ENCODE data around the gene POLR3G. TPM values are rescaled to one million over a fixed set of nuclear protein-coding genes. Genes with fewer than 3 reads are reported as not detected.

Gene POLR3G
- total and polyA plus RNA-seq, 11 donors, result 0.30 to 1.6 (median 0.62) TPM

DNA sequence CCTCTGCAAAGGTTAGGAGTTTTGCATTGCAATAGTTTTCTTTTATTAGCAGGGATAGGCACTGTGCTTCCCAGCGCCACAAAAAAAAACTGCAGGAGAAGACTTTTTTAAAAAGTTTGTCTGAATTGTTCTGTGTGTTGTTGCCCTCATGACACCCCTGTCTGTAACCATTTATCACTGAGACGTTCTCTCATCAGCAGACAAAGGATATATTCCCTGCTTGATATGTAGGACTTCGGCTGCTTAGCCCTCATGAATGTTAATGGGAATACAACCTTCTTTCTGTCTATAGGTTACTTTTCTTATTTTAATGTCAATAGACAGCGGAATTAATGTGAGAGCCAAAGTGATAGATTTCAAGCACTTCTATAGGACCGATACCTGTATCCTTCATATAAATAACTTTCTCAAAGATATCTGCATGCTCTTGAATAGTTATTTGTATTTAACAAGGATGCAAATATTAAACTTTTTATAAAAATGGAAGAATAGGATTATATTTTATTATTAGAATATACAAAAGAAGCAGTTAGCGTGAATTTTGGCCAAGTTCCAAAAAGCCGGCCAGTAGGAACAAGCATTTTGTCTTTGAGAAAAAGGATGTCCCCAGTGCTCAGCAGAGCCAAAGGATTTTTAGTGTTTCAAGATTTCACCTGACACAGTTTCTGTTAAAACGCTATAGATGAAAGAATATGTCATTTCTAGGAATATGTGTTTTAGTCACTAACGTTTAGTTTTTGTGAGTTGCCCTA lies 56.2 kb downstream of the POLR3G start:
- WGBS, 4 donors, result 51 to 56% (median 54%) methylated on average over 9 of the region's 9 CpGs
- H3K9me3 ChIP-seq, result no peaks in the 10 kb centered on the region
- H3K36me3 ChIP-seq, result no peaks in the 10 kb centered on the region
- peaks cover 0 to 17% (median 0%) of the 10 kb centered on the region in 9 donors for H3K27me3 ChIP-seq
- TF ChIP-seq, protein P1, sequence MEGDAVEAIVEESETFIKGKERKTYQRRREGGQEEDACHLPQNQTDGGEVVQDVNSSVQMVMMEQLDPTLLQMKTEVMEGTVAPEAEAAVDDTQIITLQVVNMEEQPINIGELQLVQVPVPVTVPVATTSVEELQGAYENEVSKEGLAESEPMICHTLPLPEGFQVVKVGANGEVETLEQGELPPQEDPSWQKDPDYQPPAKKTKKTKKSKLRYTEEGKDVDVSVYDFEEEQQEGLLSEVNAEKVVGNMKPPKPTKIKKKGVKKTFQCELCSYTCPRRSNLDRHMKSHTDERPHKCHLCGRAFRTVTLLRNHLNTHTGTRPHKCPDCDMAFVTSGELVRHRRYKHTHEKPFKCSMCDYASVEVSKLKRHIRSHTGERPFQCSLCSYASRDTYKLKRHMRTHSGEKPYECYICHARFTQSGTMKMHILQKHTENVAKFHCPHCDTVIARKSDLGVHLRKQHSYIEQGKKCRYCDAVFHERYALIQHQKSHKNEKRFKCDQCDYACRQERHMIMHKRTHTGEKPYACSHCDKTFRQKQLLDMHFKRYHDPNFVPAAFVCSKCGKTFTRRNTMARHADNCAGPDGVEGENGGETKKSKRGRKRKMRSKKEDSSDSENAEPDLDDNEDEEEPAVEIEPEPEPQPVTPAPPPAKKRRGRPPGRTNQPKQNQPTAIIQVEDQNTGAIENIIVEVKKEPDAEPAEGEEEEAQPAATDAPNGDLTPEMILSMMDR (IDR thresholded peaks at IDR 0.05), result no peak
- TF ChIP-seq POLR2A (IDR thresholded peaks at IDR 0.05), result no peak
- intact Hi-C loops (cut with DNase I), result loop anchor here in 7 of 10 donors (1.0 to 10.0 kb wide), 5 partner anchors 56 to 96 kb away; partner anchors contain the start of genes MBLAC2 (in 1 of the 7) and POLR3G (in 1 of the 7)
- ATAC-seq, result no peak
- H3K27ac ChIP-seq, result peak overlapping the region in 4 of 12 donors; percentile 84 to 98 (median 96)
- no peak for DNase-seq
- H3K4me1 ChIP-seq, result peaks cover 0 to 34% (median 27%) of the 10 kb centered on the region in 12 donors
- peak overlapping the region in 8 of 12 donors; percentile 85 to 99 (median 94) for H3K4me3 ChIP-seq

GRCh38 chr5:90533794-90534193 lies 59.1 kb downstream of the POLR3G start:
- no peaks in the 10 kb centered on the region for H3K36me3 ChIP-seq
- peaks cover 0 to 14% (median 10%) of the 10 kb centered on the region in 12 donors for H3K4me1 ChIP-seq
- WGBS, 4 donors, result 62 to 72% (median 66%) methylated on average over 3 of the region's 3 CpGs
- ATAC-seq (no peak), DNase-seq (no peak)
- no peak for TF ChIP-seq POLR2A (IDR thresholded peaks at IDR 0.05)
- no peaks in the 10 kb centered on the region for H3K9me3 ChIP-seq
- H3K27me3 ChIP-seq, result peaks cover 0 to 17% (median 3%) of the 10 kb centered on the region in 9 donors
- H3K4me3 ChIP-seq, result no peak overlapping the region
- intact Hi-C loops (cut with DNase I), result loop anchor here in 4 of 10 donors (5.0 to 10.0 kb wide), 2 partner anchors 91 to 99 kb away; no protein-coding TSS in a partner anchor
- H3K27ac ChIP-seq, result no peak overlapping the region

DNA sequence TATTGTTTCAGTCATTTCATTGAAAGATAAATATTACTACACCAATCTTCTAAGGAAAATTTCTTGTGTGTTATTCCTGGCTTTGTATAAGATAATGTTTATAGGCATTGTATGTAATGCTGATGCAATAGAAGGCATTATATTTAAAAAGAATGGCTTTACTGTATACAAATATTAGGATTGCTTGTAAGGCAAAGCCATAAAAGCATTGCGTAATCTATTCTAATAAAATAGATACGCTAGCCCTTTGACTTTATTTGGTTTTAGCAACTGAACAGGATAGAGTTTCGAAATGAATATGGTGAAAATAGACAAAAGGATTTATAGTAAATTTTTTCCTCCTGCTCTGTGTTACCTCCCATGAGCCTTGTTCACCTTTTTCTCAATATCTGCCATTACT lies 60.3 kb downstream of the POLR3G start:
- DNase-seq (no peak), ATAC-seq (no peak)
- Histone ChIP-seq H3K4me3 (no peak overlapping the region), H3K9me3 (no peaks in the 10 kb centered on the region), H3K36me3 (no peaks in the 10 kb centered on the region), H3K4me1 (peaks cover 0 to 14% (median 10%) of the 10 kb centered on the region in 12 donors), H3K27me3 (peaks cover 0 to 17% (median 3%) of the 10 kb centered on the region in 9 donors), H3K27ac (no peak overlapping the region)
- intact Hi-C loops (cut with DNase I), result loop anchor here in 4 of 10 donors (5.0 to 10.0 kb wide), 2 partner anchors 93 to 100 kb away; no protein-coding TSS in a partner anchor
- TF ChIP-seq, protein P1 (IDR thresholded peaks at IDR 0.05), result no peak
- no peak for TF ChIP-seq POLR2A (IDR thresholded peaks at IDR 0.05)
- WGBS, 4 donors, result 89 to 94% (median 90%) methylated on average over 3 of the region's 3 CpGs

DNA sequence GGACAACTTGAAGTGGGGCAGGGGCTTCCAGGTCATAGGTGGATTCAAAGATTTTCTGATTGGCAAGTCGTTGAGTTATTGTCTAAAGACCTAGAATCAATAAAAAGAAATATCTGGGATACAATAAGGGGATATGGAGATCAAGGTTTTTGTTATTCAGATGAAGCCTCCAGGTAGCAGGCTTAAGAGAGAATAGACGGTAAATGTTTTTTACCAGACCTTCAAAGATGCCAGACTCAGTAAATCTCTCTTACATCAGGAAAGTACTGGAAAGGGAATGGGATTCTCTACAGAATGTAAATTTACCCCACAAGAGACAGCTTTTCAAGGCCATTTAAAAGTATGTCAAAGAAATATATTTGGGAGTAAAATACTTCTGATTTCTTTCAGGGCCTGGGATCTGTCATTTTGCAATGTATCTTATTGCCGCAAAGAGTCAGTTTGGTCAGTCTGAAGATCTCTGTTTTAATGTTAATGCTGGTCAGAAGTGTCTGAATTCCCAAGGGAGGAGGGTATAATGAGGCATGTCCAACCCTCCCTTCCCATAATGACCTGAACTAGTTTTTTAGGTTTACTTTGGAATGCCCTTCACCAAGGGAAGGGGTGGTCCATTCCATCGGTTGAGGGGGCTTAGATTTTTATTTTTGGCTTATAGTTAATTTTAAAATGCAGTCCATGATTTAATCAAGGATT lies 68.3 kb downstream of the POLR3G start:
- Histone ChIP-seq H3K36me3 (no peaks in the 10 kb centered on the region), H3K4me3 (no peak overlapping the region), H3K4me1 (no peaks in the 10 kb centered on the region), H3K27ac (no peak overlapping the region), H3K27me3 (peaks cover 0 to 17% (median 0%) of the 10 kb centered on the region in 9 donors), H3K9me3 (no peaks in the 10 kb centered on the region)
- WGBS, 4 donors, result 55 to 73% (median 63%) methylated on average over 4 of the region's 4 CpGs
- no peak for TF ChIP-seq POLR2A (IDR thresholded peaks at IDR 0.05)
- TF ChIP-seq, protein P1 (IDR thresholded peaks at IDR 0.05), result no peak
- ATAC-seq, result no peak
- DNase-seq, result no peak
- intact Hi-C loops (cut with DNase I), result no loop called here

All from heart left ventricle (tissue), 16 donors.